GM12878 (cell line): ENCODE data around the gene INPP5D. TPM values are rescaled to one million over a fixed set of nuclear protein-coding genes. Genes with fewer than 3 reads are reported as not detected.

Experiments used
- ATAC-seq: fragments of 200-7000 bp; cut with Tn5 transposase; 3 replicates; pipeline ENCODE4 v1.9.1; 2020; ENCODE audit warnings: mild to moderate bottlenecking, moderate library complexity
- BruUV-seq: library from RNA; stranded (reverse); fragments of 400-500 nt; replicated peaks from 2 replicates; lab custom pipeline; 2021; lab: Mats Ljungman, UMichigan
- CTCF ChIA-PET: fragments of 300-600 bp; sonication (Branson Sonifier 250); formaldehyde crosslinking; extraction: SDS; loops from one replicate; lab custom pipeline; 2021; ENCODE audit warnings: inconsistent platforms; lab: Yijun Ruan, JAX
- POLR2A ChIA-PET: fragments of 350-600 bp; formaldehyde crosslinking; extraction: SDS; loops from one replicate; lab custom pipeline; 2021; ENCODE audit warnings: inconsistent platforms; lab: Charles Lee
- RAD21 ChIA-PET: fragments of 300-600 bp; sonication (Branson Sonifier 250); formaldehyde crosslinking; loops from one replicate; lab custom pipeline; 2023; ENCODE audit warnings: antibody characterized with exemption; ENCODE audit not compliant: unreplicated experiment; lab: Charles Lee
- SMC1A ChIA-PET: fragments of 300-600 bp; sonication (Branson Sonifier 250); formaldehyde crosslinking; loops from one replicate; lab custom pipeline; 2023; ENCODE audit not compliant: unreplicated experiment, uncharacterized antibody; lab: Charles Lee
- DNase-seq: peaks from one replicate; pipeline ENCODE4 v3.0.0-alpha.2; 2011; ENCODE audit warnings: low read depth, low spot score
- FAIRE-seq: peaks from 3 replicates; lab custom pipeline; 2011; peaks lifted over from hg19 to GRCh38; lab: Jason Lieb, UNC
- H2AFZ ChIP-seq: 2 replicates; pipeline ENCODE4 v1.6.0; 2011; ENCODE audit warnings: low read depth, low read length, control low read depth; ENCODE audit not compliant: control insufficient read depth
- H3K27ac ChIP-seq: 2 replicates; pipeline ENCODE4 v1.5.1; 2011; ENCODE audit warnings: control low read depth; ENCODE audit not compliant: control insufficient read depth, insufficient read depth
- H3K27me3 ChIP-seq, 2 experiments: replicated peaks in 1 of 2; 2 replicates each; pipeline versions ENCODE4 v1.6.0 to v1.6.1; 2011; ENCODE audit warnings: low read length in 1 of 2; ENCODE audit not compliant: control insufficient read depth in 2 of 2, insufficient read depth in 2 of 2
- H3K36me3 ChIP-seq, 2 experiments: 2 replicates each; pipeline ENCODE4 v1.5.1; 2011; ENCODE audit warnings: low read length in 1 of 2; ENCODE audit not compliant: control insufficient read depth in 2 of 2, insufficient read depth in 2 of 2
- H3K4me1 ChIP-seq: 2 replicates; pipeline ENCODE4 v1.6.1; 2011; ENCODE audit warnings: mild to moderate bottlenecking, low read length, moderate library complexity, mixed read lengths; ENCODE audit not compliant: control insufficient read depth, insufficient read depth
- H3K4me2 ChIP-seq: 2 replicates; pipeline ENCODE4 v1.6.0; 2011; ENCODE audit warnings: control low read depth; ENCODE audit not compliant: control insufficient read depth, insufficient read depth
- H3K4me3 ChIP-seq: fragments of 200-600 bp; sonication (generic); 2 replicates; pipeline ENCODE4 v1.5.1; 2016
- H3K79me2 ChIP-seq: 2 replicates; pipeline ENCODE4 v1.6.0; 2011; ENCODE audit warnings: low read length; ENCODE audit not compliant: control insufficient read depth, insufficient read depth
- H3K9ac ChIP-seq: 2 replicates; pipeline ENCODE4 v1.8.0; 2011; ENCODE audit warnings: low read length, control low read depth, mixed read lengths; ENCODE audit not compliant: control insufficient read depth, insufficient read depth
- H3K9me3 ChIP-seq: replicated peaks from 3 replicates; pipeline ENCODE4 v1.5.1; 2011; ENCODE audit warnings: mild to moderate bottlenecking, low read length; ENCODE audit not compliant: control insufficient read depth, insufficient read depth
- H4K20me1 ChIP-seq: 2 replicates; pipeline ENCODE4 v1.6.0; 2011; ENCODE audit not compliant: control insufficient read depth, insufficient read depth
- CREB1 ChIP-seq: IDR thresholded peaks from 2 replicates; pipeline ENCODE4 v1.6.1; 2012; ENCODE audit warnings: low read depth, mild to moderate bottlenecking, inconsistent platforms
- FOXM1 ChIP-seq: IDR thresholded peaks from 2 replicates; pipeline ENCODE4 v1.6.1; 2012; ENCODE audit warnings: low read depth, mild to moderate bottlenecking, inconsistent platforms, low read length, moderate library complexity
- HDAC2 ChIP-seq: fragments of 200-600 bp; sonication (generic); IDR thresholded peaks from 2 replicates; pipeline ENCODE4 v1.6.1; 2017
- RCOR1 ChIP-seq: conservative IDR thresholded peaks from 2 replicates; pipeline ENCODE4 v1.6.1; 2012; ENCODE audit warnings: low read depth, low read length, improper control_type of control experiment
- SREBF2 ChIP-seq: IDR thresholded peaks from 2 replicates; pipeline ENCODE4 v1.6.1; 2012; ENCODE audit warnings: mild to moderate bottlenecking, low read length
- STAT1 ChIP-seq: fragments of 450-650 bp; conservative IDR thresholded peaks from 2 replicates; pipeline ENCODE4 v1.6.1; 2014; ENCODE audit warnings: antibody characterized with exemption, mild to moderate bottlenecking
- ZNF207 ChIP-seq: fragments of 450-650 bp; IDR thresholded peaks from 2 replicates; pipeline ENCODE4 v1.6.1; 2014; ENCODE audit warnings: antibody characterized with exemption, mild to moderate bottlenecking, borderline replicate concordance
- ZNF622 ChIP-seq: fragments of 450-650 bp; IDR thresholded peaks from 2 replicates; pipeline ENCODE4 v1.6.1; 2017; ENCODE audit warnings: mild to moderate bottlenecking, inconsistent platforms
- WGBS: methylation state at CpG from one replicate; pipeline ENCODE4 v1.1.6; 2016; ENCODE audit warnings: low lambda C conversion rate; ENCODE audit not compliant: insufficient replicate concordance, insufficient coverage; ENCODE audit errors: missing lambda C conversion rate; 5-methylcytosine and 5-hydroxymethylcytosine counted together
- in situ Hi-C: fragments of 300-500 bp; cut with MboI; formaldehyde crosslinking; loops from 9 replicates; pipeline ENCODE4 v1.14.3; 2018; ENCODE audit warnings: mixed read lengths
- intact Hi-C: fragments of 100-400 bp; cut with micrococcal nuclease; formaldehyde crosslinking; loops from one replicate; pipeline ENCODE4 v1.14.2; 2022; ENCODE audit not compliant: unreplicated experiment
- polyA plus RNA-seq, 11 experiments: library from polyadenylated mRNA; depleted of rRNA in 4 of 11; unstranded in 6 of 11; stranded (reverse) in 5 of 11; fragments of >200 nt; fragmentation: Nextera tagmentation in 4 of 11; fragmentation: Illumina TruSeq in 1 of 11; extraction: Ambion mirVana in 4 of 11; extraction: Trizol in 1 of 11; gene quantifications; 1 replicate in 1 of 11; 2 replicates in 10 of 11; pipeline versions ENCODE4 v1.2.1 to v1.2.3, GENCODE V29; 2011 to 2016; ENCODE audit warnings: inconsistent platforms in 2 of 11, missing spikeins in 2 of 11, low read depth in 1 of 11
- total RNA-seq, 4 experiments: library from RNA; depleted of rRNA in 3 of 4; stranded (reverse); fragments of >200 nt in 3 of 4; fragmentation: Illumina TruSeq in 1 of 4; extraction: Trizol in 1 of 4; gene quantifications; 2 replicates each; pipeline versions ENCODE4 v1.2.1 to v1.2.3, GENCODE V29; 2013 to 2021
- TF ChIP-seq, protein P1 (sequence below): fragments of 450-650 bp; IDR thresholded peaks from 2 replicates; pipeline ENCODE4 v1.6.1; 2017; ENCODE audit warnings: low read depth, mild to moderate bottlenecking, moderate library complexity
- TF ChIP-seq, protein P2 (sequence below): IDR thresholded peaks from 2 replicates; pipeline ENCODE4 v1.6.1; 2012; ENCODE audit warnings: low read length, inconsistent platforms
- TF ChIP-seq, protein P3 (sequence below): IDR thresholded peaks from 2 replicates; pipeline ENCODE4 v1.6.1; 2012; ENCODE audit warnings: low read depth, low read length, improper control_type of control experiment

Gene INPP5D
- total and polyA plus RNA-seq, 10 of the 15 experiments (the other 5 are each of a cell fraction or from before 2014, with no cell fraction given), result 11.8 to 139 (median 88.8) TPM

DNA sequence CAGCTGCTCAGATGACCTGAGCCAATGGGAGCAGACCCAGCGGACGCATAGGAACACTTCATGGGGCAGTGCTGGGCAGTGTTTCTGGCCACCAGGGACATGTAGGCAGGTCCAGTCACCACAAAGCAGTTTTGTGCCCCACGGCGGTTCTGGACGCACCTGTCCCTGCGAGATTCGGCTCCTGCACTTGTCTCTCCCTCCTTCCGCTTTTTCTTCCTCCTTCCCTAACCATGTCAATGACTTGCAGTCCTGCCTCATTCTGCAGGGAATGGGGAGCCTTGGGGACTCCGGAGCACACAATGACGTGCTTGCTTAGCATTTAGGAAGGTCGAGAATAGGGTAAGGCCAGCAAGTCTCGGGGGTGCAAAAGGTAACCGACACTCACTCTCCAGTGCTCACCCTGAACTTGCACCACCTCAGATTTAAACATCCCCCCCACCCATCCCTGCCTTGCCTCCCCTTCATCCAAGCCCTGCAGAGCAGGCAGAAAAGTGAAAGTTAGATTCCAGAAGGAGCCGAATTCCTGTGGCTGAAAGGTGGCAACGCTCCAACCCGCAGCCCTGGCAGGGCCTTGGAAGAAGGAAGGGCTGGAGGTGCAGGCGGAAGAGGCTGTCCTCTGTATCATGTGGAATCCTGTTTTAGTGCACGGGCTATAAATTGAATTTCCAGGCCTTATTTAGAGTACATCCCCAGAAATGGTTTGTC is 150.9 kb downstream of the INPP5D start:
- no peak for FAIRE-seq

More for the DNA sequence above, 150.9 kb downstream of the INPP5D start:
- Histone ChIP-seq H3K27me3 (no peaks in the 10 kb centered on the region), H3K27ac (no peak overlapping the region), H3K4me3 (no peak overlapping the region), H2AFZ (no peak overlapping the region), H3K9ac (no peak overlapping the region), H3K4me2 (no peak overlapping the region), H3K9me3 (no peaks in the 10 kb centered on the region), H3K36me3 (peaks cover 8 to 16% of the 10 kb centered on the region in 2 experiments), H4K20me1 (no peaks in the 10 kb centered on the region), H3K79me2 (no peaks in the 10 kb centered on the region), H3K4me1 (no peaks in the 10 kb centered on the region; the same call in 1 of the 2 replicates)
- no TSS peak for BruUV-seq
- no peak; the same call in 2 of the 3 replicates for ATAC-seq
- ChIA-PET POLR2A (no interaction called here), RAD21 (no interaction called here), SMC1A (interaction anchor here (1.1 kb wide), 1 partner anchor 12 kb away, joined by 5 read pairs; no protein-coding TSS in a partner anchor), CTCF (interaction anchor here (0.6 to 0.7 kb wide), 2 partner anchors 40 to 269 kb away, joined by 3 read pairs; no protein-coding TSS in a partner anchor)
- intact Hi-C loops, result no loop called here
- 79% methylated on average over 13 of the region's 18 CpGs for WGBS
- in situ Hi-C loops, result no loop called here
- DNase-seq, result no peak
- TF ChIP-seq RCOR1 (no peak), ZNF622 (no peak), SREBF2 (no peak), HDAC2 (no peak), ZNF207 (no peak), CREB1 (no peak), FOXM1 (no peak), STAT1 (no peak)
- TF ChIP-seq, protein P1, sequence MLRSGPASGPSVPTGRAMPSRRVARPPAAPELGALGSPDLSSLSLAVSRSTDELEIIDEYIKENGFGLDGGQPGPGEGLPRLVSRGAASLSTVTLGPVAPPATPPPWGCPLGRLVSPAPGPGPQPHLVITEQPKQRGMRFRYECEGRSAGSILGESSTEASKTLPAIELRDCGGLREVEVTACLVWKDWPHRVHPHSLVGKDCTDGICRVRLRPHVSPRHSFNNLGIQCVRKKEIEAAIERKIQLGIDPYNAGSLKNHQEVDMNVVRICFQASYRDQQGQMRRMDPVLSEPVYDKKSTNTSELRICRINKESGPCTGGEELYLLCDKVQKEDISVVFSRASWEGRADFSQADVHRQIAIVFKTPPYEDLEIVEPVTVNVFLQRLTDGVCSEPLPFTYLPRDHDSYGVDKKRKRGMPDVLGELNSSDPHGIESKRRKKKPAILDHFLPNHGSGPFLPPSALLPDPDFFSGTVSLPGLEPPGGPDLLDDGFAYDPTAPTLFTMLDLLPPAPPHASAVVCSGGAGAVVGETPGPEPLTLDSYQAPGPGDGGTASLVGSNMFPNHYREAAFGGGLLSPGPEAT, result no peak
- TF ChIP-seq, protein P2, sequence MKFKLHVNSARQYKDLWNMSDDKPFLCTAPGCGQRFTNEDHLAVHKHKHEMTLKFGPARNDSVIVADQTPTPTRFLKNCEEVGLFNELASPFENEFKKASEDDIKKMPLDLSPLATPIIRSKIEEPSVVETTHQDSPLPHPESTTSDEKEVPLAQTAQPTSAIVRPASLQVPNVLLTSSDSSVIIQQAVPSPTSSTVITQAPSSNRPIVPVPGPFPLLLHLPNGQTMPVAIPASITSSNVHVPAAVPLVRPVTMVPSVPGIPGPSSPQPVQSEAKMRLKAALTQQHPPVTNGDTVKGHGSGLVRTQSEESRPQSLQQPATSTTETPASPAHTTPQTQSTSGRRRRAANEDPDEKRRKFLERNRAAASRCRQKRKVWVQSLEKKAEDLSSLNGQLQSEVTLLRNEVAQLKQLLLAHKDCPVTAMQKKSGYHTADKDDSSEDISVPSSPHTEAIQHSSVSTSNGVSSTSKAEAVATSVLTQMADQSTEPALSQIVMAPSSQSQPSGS, result no peak
- TF ChIP-seq, protein P3, sequence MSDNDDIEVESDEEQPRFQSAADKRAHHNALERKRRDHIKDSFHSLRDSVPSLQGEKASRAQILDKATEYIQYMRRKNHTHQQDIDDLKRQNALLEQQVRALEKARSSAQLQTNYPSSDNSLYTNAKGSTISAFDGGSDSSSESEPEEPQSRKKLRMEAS, result no peak
